ENCODE data around the gene XAB2.
A peak's percentile ranks its signal among the peaks of the same experiment; 100 is the strongest.

The XAB2 gene

DNA sequence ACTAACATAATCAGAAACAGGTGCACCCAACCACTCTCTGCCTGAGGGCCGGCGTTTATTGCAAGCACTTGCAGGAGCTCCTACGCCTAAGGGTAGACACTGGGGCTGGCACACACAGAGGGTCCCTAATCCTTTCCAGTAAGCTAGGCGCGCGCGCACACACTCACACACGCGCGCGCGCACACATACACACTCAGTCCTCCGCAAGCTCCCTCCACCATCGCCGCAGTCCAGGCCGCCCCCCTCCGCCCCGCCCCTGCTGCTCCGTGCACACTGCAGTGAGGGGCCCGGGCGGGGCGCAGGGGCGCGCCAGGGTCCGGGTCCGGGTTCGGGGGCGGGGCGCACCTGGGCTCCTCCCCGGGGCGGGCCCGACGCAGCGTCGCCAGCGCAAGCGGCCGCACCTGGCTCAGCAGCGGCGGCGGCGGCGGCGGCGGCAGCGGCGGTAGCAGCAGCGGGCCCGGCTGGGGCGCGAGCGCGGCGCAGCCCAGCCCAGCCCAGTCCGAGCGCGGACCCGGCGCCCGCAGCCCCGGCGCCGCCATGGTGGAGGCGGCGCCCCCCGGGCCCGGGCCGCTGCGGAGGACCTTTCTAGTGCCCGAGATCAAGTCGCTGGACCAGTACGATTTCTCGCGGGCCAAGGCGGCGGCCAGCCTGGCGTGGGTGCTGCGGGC is 33.7 kb downstream of the XAB2 start, which contains the start of gene CAMSAP3 (continued):
- TF ChIP-seq, protein P1, sequence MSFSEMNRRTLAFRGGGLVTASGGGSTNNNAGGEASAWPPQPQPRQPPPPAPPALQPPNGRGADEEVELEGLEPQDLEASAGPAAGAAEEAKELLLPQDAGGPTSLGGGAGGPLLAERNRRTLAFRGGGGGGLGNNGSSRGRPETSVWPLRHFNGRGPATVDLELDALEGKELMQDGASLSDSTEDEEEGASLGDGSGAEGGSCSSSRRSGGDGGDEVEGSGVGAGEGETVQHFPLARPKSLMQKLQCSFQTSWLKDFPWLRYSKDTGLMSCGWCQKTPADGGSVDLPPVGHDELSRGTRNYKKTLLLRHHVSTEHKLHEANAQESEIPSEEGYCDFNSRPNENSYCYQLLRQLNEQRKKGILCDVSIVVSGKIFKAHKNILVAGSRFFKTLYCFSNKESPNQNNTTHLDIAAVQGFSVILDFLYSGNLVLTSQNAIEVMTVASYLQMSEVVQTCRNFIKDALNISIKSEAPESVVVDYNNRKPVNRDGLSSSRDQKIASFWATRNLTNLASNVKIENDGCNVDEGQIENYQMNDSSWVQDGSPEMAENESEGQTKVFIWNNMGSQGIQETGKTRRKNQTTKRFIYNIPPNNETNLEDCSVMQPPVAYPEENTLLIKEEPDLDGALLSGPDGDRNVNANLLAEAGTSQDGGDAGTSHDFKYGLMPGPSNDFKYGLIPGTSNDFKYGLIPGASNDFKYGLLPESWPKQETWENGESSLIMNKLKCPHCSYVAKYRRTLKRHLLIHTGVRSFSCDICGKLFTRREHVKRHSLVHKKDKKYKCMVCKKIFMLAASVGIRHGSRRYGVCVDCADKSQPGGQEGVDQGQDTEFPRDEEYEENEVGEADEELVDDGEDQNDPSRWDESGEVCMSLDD (tag by site-specific recombination; IDR thresholded peaks at IDR 0.05): peak; percentile 25
- TF ChIP-seq KLF8 (tag by site-specific recombination; IDR thresholded peaks at IDR 0.05) (peak; percentile 70; the same call in 1 of the 2 replicates), GLI2 (tag by site-specific recombination; IDR thresholded peaks at IDR 0.05; ENCODE audit: borderline replicate concordance, low read depth) (no peak), BCL11A (tag by site-specific recombination; IDR thresholded peaks at IDR 0.05; ENCODE audit: low read depth) (no peak), ZNF169 (tag by site-specific recombination; IDR thresholded peaks at IDR 0.05) (no peak), SCRT2 (tag by site-specific recombination; IDR thresholded peaks at IDR 0.05) (no peak), ZNF19 (tag by site-specific recombination; IDR thresholded peaks at IDR 0.05; ENCODE audit: low read depth) (no peak), ZNF600 (tag by site-specific recombination; IDR thresholded peaks at IDR 0.05) (no peak), ZNF624 (tag by site-specific recombination; IDR thresholded peaks at IDR 0.05) (no peak), ZFHX2 (tag by site-specific recombination; conservative IDR thresholded peaks at IDR 0.05) (no peak), ZNF548 (tag by site-specific recombination; IDR thresholded peaks at IDR 0.05) (no peak), ZBTB8A (tag by site-specific recombination; IDR thresholded peaks at IDR 0.05) (no peak), SP3 (tag by site-specific recombination; IDR thresholded peaks at IDR 0.05) (peak; percentile 54; the same call in 1 of the 2 replicates), ZNF239 (tag by site-specific recombination; IDR thresholded peaks at IDR 0.05) (no peak), ZNF23 (tag by site-specific recombination; IDR thresholded peaks at IDR 0.05; ENCODE audit: borderline replicate concordance) (no peak), ZNF843 (tag by site-specific recombination; IDR thresholded peaks at IDR 0.05) (no peak), ZNF701 (tag by site-specific recombination; IDR thresholded peaks at IDR 0.05) (no peak), SALL2 (tag by site-specific recombination; IDR thresholded peaks at IDR 0.05; ENCODE audit: borderline replicate concordance) (no peak), ZNF571 (tag by site-specific recombination; IDR thresholded peaks at IDR 0.05) (no peak), ZNF157 (tag by site-specific recombination; IDR thresholded peaks at IDR 0.05) (no peak), ZNF112 (tag by site-specific recombination; IDR thresholded peaks at IDR 0.05) (no peak)
- TF ChIP-seq, protein P2, sequence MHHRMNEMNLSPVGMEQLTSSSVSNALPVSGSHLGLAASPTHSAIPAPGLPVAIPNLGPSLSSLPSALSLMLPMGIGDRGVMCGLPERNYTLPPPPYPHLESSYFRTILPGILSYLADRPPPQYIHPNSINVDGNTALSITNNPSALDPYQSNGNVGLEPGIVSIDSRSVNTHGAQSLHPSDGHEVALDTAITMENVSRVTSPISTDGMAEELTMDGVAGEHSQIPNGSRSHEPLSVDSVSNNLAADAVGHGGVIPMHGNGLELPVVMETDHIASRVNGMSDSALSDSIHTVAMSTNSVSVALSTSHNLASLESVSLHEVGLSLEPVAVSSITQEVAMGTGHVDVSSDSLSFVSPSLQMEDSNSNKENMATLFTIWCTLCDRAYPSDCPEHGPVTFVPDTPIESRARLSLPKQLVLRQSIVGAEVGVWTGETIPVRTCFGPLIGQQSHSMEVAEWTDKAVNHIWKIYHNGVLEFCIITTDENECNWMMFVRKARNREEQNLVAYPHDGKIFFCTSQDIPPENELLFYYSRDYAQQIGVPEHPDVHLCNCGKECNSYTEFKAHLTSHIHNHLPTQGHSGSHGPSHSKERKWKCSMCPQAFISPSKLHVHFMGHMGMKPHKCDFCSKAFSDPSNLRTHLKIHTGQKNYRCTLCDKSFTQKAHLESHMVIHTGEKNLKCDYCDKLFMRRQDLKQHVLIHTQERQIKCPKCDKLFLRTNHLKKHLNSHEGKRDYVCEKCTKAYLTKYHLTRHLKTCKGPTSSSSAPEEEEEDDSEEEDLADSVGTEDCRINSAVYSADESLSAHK (tag by site-specific recombination; IDR thresholded peaks at IDR 0.05): no peak
- TF ChIP-seq, protein P3, sequence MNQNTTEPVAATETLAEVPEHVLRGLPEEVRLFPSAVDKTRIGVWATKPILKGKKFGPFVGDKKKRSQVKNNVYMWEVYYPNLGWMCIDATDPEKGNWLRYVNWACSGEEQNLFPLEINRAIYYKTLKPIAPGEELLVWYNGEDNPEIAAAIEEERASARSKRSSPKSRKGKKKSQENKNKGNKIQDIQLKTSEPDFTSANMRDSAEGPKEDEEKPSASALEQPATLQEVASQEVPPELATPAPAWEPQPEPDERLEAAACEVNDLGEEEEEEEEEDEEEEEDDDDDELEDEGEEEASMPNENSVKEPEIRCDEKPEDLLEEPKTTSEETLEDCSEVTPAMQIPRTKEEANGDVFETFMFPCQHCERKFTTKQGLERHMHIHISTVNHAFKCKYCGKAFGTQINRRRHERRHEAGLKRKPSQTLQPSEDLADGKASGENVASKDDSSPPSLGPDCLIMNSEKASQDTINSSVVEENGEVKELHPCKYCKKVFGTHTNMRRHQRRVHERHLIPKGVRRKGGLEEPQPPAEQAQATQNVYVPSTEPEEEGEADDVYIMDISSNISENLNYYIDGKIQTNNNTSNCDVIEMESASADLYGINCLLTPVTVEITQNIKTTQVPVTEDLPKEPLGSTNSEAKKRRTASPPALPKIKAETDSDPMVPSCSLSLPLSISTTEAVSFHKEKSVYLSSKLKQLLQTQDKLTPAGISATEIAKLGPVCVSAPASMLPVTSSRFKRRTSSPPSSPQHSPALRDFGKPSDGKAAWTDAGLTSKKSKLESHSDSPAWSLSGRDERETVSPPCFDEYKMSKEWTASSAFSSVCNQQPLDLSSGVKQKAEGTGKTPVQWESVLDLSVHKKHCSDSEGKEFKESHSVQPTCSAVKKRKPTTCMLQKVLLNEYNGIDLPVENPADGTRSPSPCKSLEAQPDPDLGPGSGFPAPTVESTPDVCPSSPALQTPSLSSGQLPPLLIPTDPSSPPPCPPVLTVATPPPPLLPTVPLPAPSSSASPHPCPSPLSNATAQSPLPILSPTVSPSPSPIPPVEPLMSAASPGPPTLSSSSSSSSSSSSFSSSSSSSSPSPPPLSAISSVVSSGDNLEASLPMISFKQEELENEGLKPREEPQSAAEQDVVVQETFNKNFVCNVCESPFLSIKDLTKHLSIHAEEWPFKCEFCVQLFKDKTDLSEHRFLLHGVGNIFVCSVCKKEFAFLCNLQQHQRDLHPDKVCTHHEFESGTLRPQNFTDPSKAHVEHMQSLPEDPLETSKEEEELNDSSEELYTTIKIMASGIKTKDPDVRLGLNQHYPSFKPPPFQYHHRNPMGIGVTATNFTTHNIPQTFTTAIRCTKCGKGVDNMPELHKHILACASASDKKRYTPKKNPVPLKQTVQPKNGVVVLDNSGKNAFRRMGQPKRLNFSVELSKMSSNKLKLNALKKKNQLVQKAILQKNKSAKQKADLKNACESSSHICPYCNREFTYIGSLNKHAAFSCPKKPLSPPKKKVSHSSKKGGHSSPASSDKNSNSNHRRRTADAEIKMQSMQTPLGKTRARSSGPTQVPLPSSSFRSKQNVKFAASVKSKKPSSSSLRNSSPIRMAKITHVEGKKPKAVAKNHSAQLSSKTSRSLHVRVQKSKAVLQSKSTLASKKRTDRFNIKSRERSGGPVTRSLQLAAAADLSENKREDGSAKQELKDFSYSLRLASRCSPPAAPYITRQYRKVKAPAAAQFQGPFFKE (tag by site-specific recombination; IDR thresholded peaks at IDR 0.05; ENCODE audit: borderline replicate concordance): no peak
- TF ChIP-seq, protein P4, sequence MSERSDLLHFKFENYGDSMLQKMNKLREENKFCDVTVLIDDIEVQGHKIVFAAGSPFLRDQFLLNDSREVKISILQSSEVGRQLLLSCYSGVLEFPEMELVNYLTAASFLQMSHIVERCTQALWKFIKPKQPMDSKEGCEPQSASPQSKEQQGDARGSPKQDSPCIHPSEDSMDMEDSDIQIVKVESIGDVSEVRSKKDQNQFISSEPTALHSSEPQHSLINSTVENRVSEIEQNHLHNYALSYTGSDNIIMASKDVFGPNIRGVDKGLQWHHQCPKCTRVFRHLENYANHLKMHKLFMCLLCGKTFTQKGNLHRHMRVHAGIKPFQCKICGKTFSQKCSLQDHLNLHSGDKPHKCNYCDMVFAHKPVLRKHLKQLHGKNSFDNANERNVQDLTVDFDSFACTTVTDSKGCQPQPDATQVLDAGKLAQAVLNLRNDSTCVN (tag by site-specific recombination; optimal IDR thresholded peaks at IDR 0.05): peak; percentile 87
- TF ChIP-seq, protein P5, sequence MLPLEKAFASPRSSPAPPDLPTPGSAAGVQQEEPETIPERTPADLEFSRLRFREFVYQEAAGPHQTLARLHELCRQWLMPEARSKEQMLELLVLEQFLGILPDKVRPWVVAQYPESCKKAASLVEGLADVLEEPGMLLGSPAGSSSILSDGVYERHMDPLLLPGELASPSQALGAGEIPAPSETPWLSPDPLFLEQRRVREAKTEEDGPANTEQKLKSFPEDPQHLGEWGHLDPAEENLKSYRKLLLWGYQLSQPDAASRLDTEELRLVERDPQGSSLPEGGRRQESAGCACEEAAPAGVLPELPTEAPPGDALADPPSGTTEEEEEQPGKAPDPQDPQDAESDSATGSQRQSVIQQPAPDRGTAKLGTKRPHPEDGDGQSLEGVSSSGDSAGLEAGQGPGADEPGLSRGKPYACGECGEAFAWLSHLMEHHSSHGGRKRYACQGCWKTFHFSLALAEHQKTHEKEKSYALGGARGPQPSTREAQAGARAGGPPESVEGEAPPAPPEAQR (tag by site-specific recombination; IDR thresholded peaks at IDR 0.05): no peak
- TF ChIP-seq, protein P6, sequence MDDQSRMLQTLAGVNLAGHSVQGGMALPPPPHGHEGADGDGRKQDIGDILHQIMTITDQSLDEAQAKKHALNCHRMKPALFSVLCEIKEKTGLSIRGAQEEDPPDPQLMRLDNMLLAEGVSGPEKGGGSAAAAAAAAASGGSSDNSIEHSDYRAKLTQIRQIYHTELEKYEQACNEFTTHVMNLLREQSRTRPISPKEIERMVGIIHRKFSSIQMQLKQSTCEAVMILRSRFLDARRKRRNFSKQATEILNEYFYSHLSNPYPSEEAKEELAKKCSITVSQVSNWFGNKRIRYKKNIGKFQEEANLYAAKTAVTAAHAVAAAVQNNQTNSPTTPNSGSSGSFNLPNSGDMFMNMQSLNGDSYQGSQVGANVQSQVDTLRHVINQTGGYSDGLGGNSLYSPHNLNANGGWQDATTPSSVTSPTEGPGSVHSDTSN (CRISPR knock-in tag; IDR thresholded peaks at IDR 0.05): no peak

Measured in HEK293 (cell line).